H54 (cell line): ENCODE data around the gene ELOVL7.
"Not testable (repeated sequence)": the region's sequence is repeated elsewhere in the genome, so short reads cannot be mapped to it uniquely, and the experiment has no call there.

Experiments
- DNase-seq: peaks from one replicate; pipeline ENCODE4 v3.0.0; 2011; ENCODE audit warnings: low spot score, mixed read lengths; ENCODE audit not compliant: insufficient read length
- FAIRE-seq: peaks from 3 replicates; lab custom pipeline; 2011; peaks lifted over from hg19 to GRCh38; lab: Jason Lieb, UNC
- POLR2A ChIP-seq: IDR thresholded peaks from 2 replicates; pipeline ENCODE4 v1.6.1; 2011; ENCODE audit warnings: low read depth, mild to moderate bottlenecking, low read length

ELOVL7 gene

DNA sequence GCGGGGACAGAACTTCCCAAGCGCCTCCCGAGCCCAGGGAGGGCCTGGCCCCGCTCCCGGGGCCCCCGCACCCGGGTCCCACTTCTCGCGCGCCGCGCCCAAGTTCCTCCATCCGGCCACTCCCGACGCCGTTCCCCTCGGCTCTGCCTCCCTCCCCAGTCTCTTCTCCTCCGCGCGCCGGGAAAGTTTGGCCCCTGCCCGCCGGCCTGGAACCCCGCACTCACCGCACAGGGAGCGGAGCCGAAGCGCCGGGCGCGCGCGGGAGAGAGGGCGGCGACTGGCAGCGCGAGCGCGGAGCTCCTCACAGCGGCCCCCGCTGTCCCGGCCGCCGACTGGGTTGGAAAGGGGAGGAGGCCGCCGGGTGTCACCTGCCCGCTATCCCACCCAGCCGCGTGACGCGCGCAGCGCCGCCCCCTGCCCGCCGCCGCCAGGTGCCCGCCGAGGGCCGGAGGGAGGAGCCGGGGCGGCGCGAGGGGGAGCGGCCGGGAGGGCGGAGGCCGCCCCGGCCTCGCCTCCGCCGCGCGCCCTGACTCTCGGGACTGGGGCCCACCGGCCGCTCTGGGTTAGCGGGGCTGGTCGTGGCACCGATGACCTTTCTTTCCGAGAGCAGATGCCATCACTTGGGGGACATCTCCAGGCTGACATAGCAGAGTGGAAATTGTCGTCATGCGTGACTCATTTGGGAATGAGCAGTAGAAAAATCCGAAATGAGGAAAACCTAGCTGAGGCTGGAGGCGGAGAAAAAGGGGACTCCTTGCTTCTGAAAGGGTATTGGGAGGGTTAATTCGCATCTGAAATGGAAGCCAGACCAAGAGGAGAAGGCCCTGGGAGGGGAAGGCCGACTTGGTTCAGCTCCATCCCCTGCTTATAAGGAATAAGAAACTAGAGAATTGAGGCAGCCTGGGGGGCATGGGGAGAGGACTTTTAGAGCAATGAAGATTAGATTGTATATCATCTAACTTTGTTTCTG lies at the start of gene ELOVL7:
Gene ELOVL7, minus strand, starts transcription at position 334 of the 970 bp plus-strand sequence. CDS start 56,872 bp downstream, outside the sequence.
- FAIRE-seq = no peak
- no peak for TF ChIP-seq POLR2A

GRCh38 chr5:60893521-60893920 lies 49.5 kb upstream of the ELOVL7 start:
- FAIRE-seq = no peak
- TF ChIP-seq POLR2A = no peak
- no peak for DNase-seq

More for the DNA sequence above, at the start of gene ELOVL7:
- DNase-seq = peak; percentile 45

- DNase-seq = no peak
- TF ChIP-seq POLR2A = no peak
- no peak for FAIRE-seq
Observed at GRCh38 chr5:60891667-60892066, 47.6 kb upstream of the ELOVL7 start.

GRCh38 chr5:60888359-60889061 lies 44.4 kb upstream of the ELOVL7 start:
- no peak for FAIRE-seq
- no peak for DNase-seq
- no peak for TF ChIP-seq POLR2A

- no peak for TF ChIP-seq POLR2A
- no peak for DNase-seq
- FAIRE-seq = no peak
Observed at GRCh38 chr5:60887746-60888145, 43.7 kb upstream of the ELOVL7 start.

DNA sequence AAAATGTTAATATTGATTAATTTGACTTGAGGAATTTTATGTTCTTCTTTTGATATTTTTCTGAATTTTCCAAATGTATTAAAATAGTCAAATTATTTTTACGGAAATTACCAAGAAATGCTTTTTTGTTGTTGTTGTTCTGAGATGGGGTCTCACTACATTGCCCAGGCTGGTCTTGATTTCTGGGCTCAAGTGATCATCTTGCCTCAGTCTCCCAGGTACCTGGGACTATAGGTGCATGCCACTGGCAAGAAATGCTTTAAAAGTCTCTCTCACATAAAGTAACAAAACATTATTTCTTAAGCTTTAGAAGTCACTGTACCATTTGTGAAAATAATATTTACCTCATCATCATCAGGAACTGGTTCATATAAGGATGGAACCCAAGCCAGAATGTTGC lies 43.0 kb upstream of the ELOVL7 start:
- FAIRE-seq = peak; percentile 71

GRCh38 chr5:60886158-60886557 lies 42.1 kb upstream of the ELOVL7 start:
- DNase-seq = no peak
- FAIRE-seq = no peak
- no peak for TF ChIP-seq POLR2A

More for the DNA sequence above, 43.0 kb upstream of the ELOVL7 start:
- no peak for TF ChIP-seq POLR2A
- DNase-seq = no peak

DNA sequence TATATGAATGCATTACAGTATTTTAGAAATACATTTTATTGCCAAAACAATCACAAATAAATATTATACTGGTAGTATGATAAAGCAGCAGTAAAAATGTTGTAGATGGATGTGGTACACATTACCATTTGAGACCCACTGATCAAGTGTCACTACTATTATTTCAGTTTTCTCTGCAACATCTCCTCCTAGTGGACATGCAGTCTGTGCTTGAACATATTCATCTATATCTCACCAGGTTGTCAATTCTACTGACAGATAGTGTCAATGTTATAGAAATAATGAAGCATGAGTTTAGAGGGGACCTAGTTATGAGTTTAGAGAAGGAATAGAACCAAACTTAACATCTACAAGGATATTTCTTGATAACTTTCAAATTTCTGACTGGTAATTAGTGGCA lies 39.2 kb upstream of the ELOVL7 start:
- FAIRE-seq = peak; percentile 90
- no peak for TF ChIP-seq POLR2A
- DNase-seq = peak; percentile 5

DNA sequence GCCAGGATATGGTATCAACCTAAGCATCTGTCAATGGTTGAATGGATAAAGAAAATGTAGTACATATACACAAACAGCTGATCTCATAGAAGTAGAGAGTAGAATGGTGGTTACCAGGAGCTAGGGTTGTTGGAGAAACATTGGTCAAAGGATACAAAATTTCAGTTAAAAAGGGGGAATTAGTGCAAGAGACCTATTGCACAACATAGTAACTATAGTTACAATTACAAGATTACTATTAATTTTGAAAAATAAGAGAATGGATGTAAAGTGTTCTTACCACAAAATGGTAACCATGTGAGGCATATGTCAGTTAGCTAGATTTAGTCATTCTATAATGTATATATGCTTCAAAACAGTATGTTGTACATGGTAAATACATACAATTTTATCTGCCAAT lies 28.8 kb upstream of the ELOVL7 start:
- FAIRE-seq = no peak
- no peak for DNase-seq
- TF ChIP-seq POLR2A = no peak

DNA sequence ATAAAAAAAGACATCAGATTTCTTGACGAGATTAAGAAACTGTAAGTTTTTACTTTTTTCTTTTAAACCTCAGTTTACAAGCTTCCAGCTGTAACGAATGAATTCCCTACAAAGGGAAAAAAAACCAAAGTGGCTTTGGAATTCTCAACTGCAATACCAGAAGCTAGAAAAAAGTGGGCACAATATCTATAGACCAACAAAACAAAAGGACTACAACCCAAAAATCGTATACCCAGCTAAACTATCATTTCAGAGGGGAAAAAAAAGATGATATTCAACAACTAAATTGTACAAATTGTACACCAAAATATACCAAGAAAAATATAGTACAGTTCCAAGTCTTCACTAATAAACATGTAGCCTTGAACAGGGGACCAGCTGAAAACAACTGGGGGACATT lies 26.8 kb upstream of the ELOVL7 start:
- no peak for DNase-seq
- TF ChIP-seq POLR2A = no peak
- FAIRE-seq = no peak

DNA sequence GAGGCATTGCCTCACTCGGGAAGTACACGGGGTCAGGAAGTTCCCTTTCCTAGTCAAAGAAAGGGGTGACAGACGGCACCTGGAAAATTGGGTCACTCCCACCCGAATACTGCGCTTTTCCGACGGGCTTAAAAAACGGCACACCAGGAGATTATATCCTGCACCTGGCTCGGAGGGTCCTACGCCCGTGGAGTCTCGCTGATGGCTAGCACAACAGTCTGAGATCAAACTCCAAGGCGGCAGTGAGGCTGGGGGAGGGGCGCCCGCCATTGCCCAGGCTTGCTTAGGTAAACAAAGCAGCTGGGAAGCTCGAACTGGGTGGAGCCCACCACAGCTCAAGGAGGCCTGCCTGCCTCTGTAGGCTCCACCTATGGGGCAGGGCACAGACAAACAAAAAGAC lies 16.5 kb upstream of the ELOVL7 start:
- FAIRE-seq, DNase-seq: not testable (repeated sequence)

DNA sequence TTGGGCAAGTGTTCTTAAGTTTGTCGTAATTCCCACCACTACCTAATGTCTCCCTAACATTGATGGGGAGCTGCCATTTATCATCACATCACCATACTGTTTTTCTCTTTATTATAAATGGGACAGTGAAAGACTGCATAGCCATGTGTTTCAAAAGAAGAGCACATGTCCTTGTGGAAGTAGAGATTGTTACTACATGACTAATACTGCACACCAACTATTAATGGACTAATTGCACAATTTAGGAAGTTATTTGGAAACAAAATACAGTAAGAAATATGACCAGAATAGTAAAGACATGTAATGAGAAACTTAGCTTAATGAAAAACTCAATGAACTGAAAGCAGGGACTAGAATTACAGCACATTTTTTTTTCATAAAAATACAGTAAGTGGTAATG lies 12.0 kb upstream of the ELOVL7 start:
- no peak for FAIRE-seq
- DNase-seq = no peak
- no peak for TF ChIP-seq POLR2A

DNA sequence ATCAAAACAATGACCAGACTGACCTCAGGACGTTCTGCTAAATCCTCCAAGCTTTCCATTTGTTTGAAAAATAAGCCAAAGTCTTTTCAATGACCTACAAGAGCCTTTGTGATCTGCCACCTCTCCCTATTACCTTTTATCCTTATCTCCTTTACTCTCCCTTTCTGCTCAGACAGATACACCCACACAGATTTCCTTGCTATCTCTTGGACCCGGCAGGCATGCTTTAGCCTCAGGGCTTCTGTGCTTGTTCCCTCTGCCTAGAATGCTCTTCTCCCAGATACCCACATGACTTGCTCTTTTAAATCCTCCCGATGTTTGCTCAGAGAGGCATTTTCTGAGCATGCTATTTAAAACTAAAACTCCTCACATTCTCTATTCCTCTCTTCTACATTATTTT lies 8.9 kb upstream of the ELOVL7 start:
- TF ChIP-seq POLR2A = no peak
- DNase-seq (no peak), FAIRE-seq (no peak)

DNA sequence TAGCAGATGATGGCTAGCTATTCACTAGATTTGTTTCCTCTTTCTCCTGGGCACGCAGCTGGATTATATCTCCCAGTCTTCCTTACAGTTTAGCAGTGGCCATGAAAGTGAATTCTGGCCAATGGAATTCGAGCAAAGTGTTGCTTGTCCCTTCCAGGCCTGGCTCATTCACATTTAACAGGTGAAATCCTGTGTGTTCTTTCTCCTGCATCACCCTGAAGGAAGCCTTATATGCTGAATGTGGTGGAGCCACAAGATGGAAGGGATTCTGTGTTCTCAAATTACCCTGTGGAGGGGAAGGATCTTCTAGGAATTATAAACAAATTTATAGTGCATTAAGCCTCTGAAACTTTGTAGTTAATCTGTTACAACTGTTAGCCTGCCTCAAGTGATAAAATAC lies 8.2 kb upstream of the ELOVL7 start:
- no peak for TF ChIP-seq POLR2A
- FAIRE-seq (peak; percentile 11), DNase-seq (no peak)
